Colonic mucosa (tissue), 4 donors: Measurements from ENCODE around the gene HSD11B2. TPM values are rescaled to one million over a fixed set of nuclear protein-coding genes. Genes with fewer than 3 reads are reported as not detected.
A peak's percentile ranks its signal among the peaks of the same experiment; 100 is the strongest.

Experiments
- DNase-seq: peaks from one replicate; pipeline ENCODE4 v3.0.0-alpha.2; 2020
- H3K27ac ChIP-seq: fragments of 200-600 bp; one replicate; pipeline ENCODE4 v1.8.0; 2021
- H3K27me3 ChIP-seq: fragments of 200-600 bp; one replicate; pipeline ENCODE4 v1.8.0; 2021
- H3K36me3 ChIP-seq: fragments of 200-600 bp; one replicate; pipeline ENCODE4 v1.8.0; 2021
- H3K4me1 ChIP-seq: fragments of 200-600 bp; one replicate; pipeline ENCODE4 v1.8.0; 2021; ENCODE audit warnings: mild to moderate bottlenecking
- H3K4me3 ChIP-seq: fragments of 200-600 bp; one replicate; pipeline ENCODE4 v1.8.0; 2021
- H3K9ac ChIP-seq, 2 donors: one replicate each; pipeline ENCODE4 v1.7.0; 2013; ENCODE audit warnings: control low read depth in 2 of 2, low read depth in 2 of 2, low read length in 2 of 2
- H3K9me3 ChIP-seq: fragments of 200-600 bp; one replicate; pipeline ENCODE4 v1.8.0; 2021
- intact Hi-C: fragments of 100-400 bp; cut with DNase I; formaldehyde crosslinking; loops from one replicate; pipeline ENCODE4 v1.14.1; 2022
- total RNA-seq, 2 donors: library from RNA; stranded (reverse); fragmentation: NEBNext Ultra II Directional in 1 of 2; extraction: Animal tissue kit (Norgen Biotek cat#: 25700) in 1 of 2; gene quantifications; one replicate each; pipeline ENCODE4 v1.2.1, GENCODE V29; 2021
- TF ChIP-seq, protein P1 (sequence below): fragments of 200-600 bp; IDR thresholded peaks from one replicate; pipeline ENCODE4 v1.8.0; 2022; ENCODE audit warnings: antibody characterized with exemption, mild to moderate bottlenecking
- donor health status: healthy.
- donor health status: DM: no; HTN: no; CAD: no.
- donor health status: DM: no; HTN: no; CAD: no.

Gene HSD11B2
- total RNA-seq, 2 donors from 2014 or later, result 348 to 378 TPM

DNA sequence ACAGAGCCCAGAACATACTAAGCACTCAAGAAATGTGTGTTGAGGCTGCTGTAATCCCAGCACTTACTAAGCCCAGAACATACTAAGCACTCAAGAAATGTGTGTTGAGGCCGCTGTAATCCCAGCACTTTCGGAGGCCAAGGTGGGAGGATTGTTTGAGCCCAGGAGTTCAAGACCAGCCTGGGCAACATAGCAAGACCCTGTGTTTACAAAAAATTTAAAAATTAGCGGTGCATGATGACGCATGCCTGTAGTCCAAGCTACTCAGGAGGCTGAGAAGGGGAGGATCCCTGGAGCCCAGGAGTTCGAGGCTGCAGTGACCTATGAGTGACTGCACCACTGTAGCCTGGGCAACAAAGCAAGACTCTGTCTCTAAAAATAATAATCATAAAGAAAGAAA, 7.9 kb upstream of the HSD11B2 start:
- no peaks in the 10 kb centered on the region for H3K36me3 ChIP-seq
- H3K27ac ChIP-seq, result no peak overlapping the region
- TF ChIP-seq, protein P1, sequence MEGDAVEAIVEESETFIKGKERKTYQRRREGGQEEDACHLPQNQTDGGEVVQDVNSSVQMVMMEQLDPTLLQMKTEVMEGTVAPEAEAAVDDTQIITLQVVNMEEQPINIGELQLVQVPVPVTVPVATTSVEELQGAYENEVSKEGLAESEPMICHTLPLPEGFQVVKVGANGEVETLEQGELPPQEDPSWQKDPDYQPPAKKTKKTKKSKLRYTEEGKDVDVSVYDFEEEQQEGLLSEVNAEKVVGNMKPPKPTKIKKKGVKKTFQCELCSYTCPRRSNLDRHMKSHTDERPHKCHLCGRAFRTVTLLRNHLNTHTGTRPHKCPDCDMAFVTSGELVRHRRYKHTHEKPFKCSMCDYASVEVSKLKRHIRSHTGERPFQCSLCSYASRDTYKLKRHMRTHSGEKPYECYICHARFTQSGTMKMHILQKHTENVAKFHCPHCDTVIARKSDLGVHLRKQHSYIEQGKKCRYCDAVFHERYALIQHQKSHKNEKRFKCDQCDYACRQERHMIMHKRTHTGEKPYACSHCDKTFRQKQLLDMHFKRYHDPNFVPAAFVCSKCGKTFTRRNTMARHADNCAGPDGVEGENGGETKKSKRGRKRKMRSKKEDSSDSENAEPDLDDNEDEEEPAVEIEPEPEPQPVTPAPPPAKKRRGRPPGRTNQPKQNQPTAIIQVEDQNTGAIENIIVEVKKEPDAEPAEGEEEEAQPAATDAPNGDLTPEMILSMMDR, result no peak
- intact Hi-C loops, result no loop called here
- H3K9ac ChIP-seq, result no peak overlapping the region
- no peaks in the 10 kb centered on the region for H3K4me1 ChIP-seq
- H3K4me3 ChIP-seq, result no peak overlapping the region
- H3K27me3 ChIP-seq, result no peaks in the 10 kb centered on the region
- DNase-seq, result no peak
- no peaks in the 10 kb centered on the region for H3K9me3 ChIP-seq

DNA sequence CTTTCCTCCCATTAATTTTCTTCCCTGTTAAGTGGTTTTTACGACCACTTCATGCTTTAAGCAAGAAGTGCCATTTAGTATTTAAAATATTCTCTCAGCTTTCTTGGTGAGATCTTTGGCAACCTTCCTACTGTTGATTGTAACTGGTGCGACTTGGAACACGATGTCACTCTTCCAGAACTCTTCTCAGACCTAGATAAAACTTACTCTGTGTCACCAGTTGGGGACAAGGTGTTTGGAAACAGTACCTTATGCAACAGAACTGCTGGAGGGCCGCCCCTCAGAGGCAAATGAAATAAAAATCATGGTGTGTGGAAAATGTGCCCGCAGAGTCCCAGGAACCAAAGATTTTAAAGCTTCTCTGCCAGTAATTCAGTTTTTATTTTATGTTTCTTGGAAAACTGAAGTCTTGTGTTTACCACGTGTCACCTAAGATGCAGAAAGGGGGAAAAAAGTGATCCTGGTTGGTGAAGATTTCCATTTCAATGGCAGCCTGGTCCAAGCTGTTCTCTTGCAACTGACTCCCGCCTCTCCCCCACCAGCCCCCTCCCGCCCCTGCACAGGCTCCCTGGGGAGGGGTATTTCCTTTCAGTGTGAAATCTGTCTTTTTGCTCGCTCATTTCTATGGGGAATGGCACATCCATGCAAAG, 7.2 kb upstream of the HSD11B2 start:
- Histone ChIP-seq H3K9ac (no peak overlapping the region), H3K27me3 (no peaks in the 10 kb centered on the region)
- intact Hi-C loops, result no loop called here

DNA sequence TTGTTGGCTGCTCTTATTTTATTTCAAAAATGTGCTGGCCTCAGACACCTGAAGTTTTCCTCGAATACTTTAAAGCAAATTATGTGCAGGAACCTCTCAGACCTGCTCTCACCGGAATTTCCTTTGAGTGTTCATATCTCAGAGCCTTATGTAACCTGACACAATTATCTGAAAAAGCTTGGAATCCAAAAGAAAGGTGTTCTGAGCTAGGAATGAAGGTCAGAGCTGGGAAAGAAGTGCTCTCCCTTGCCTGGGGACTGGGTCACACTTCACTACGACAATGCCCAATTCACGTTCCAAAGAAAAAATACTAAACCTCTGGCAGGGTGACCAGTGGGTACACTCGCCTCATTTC, 6.7 kb upstream of the HSD11B2 start:
- TF ChIP-seq, protein P1, result no peak
- intact Hi-C loops, result no loop called here
- peaks cover 3% of the 10 kb centered on the region for H3K4me1 ChIP-seq
- no peak overlapping the region for H3K9ac ChIP-seq
- no peaks in the 10 kb centered on the region for H3K9me3 ChIP-seq
- no peak overlapping the region for H3K4me3 ChIP-seq
- no peaks in the 10 kb centered on the region for H3K36me3 ChIP-seq
- H3K27me3 ChIP-seq, result no peaks in the 10 kb centered on the region
- DNase-seq, result no peak
- H3K27ac ChIP-seq, result no peak overlapping the region

More for the DNA sequence above, 7.2 kb upstream of the HSD11B2 start:
- Histone ChIP-seq H3K4me3 (no peak overlapping the region), H3K36me3 (no peaks in the 10 kb centered on the region), H3K9me3 (no peaks in the 10 kb centered on the region), H3K4me1 (peaks cover 3% of the 10 kb centered on the region), H3K27ac (no peak overlapping the region)
- TF ChIP-seq, protein P1, result no peak
- no peak for DNase-seq

DNA sequence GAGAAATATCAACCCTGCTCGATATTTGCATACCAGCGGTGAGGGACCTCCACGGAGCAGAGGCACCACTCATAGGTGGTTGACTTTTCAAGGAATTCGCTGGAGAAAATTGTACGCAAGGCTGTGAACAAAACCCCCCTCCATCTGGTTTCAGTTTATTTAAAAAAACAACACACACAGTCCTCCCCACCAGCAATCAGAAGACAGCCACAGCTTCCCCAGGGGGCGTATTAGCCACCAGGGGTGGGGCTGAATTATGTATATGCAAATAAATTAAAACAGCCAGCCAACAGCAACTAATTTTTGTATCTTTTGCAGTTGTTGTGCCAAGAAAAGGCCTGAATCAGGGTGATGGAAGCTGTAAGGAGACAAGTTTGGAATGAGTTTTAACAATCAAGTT, 5.9 kb upstream of the HSD11B2 start:
- TF ChIP-seq, protein P1, result no peak
- Histone ChIP-seq H3K4me1 (peaks cover 3% of the 10 kb centered on the region), H3K27ac (no peak overlapping the region), H3K27me3 (no peaks in the 10 kb centered on the region), H3K9ac (no peak overlapping the region), H3K9me3 (no peaks in the 10 kb centered on the region), H3K36me3 (no peaks in the 10 kb centered on the region), H3K4me3 (no peak overlapping the region)
- intact Hi-C loops, result no loop called here
- DNase-seq, result no peak

DNA sequence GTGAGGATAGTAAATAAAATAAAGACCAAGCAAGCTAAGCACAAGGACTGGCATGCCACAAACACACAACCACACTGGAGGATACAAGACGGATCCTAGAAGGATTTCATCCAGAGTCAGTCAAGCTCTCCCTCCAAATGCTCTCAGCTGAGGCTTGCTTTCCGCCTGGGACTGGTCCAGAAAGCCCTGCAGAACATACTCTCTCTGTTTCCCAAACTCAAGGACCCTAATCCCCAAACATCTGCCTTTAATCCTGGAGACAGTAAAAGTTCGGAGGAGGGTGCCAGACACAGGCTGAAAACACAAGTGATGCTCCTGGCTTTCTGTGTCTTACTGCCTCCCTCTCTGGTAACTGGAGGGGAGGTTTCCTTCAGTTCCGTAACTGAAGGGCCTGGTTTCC, 5.3 kb upstream of the HSD11B2 start:
- no peaks in the 10 kb centered on the region for H3K27me3 ChIP-seq
- peaks cover 3% of the 10 kb centered on the region for H3K4me1 ChIP-seq
- H3K4me3 ChIP-seq, result no peak overlapping the region
- intact Hi-C loops, result no loop called here
- H3K27ac ChIP-seq, result no peak overlapping the region
- TF ChIP-seq, protein P1, result no peak
- no peaks in the 10 kb centered on the region for H3K36me3 ChIP-seq
- no peaks in the 10 kb centered on the region for H3K9me3 ChIP-seq
- peak; percentile 19 for DNase-seq
- H3K9ac ChIP-seq, result no peak overlapping the region
